Fibroblast of pulmonary artery (primary cell): ENCODE measurements around the gene ADAR.

Source experiments
- DNase-seq: peaks from one replicate; pipeline ENCODE4 v3.0.0-alpha.2; 2010; ENCODE audit warnings: low read depth
- H3K4me3 ChIP-seq: replicated peaks from 2 replicates; pipeline ENCODE4 v1.5.1; 2011; ENCODE audit warnings: low read depth, mild to moderate bottlenecking, control low read depth, low read length, moderate library complexity
- CTCF ChIP-seq: IDR thresholded peaks from 2 replicates; pipeline ENCODE4 v1.5.1; 2011; ENCODE audit warnings: mild to moderate bottlenecking, control low read depth, low read length, inconsistent platforms; ENCODE audit errors: missing control alignments

Gene ADAR

GRCh38 chr1:154571964-154572288, 36.1 kb downstream of the ADAR start:
- no peak for TF ChIP-seq CTCF
- no peak overlapping the region for H3K4me3 ChIP-seq
- DNase-seq = no peak

GRCh38 chr1:154571244-154571963, 36.6 kb downstream of the ADAR start:
- no peak for DNase-seq
- no peak for TF ChIP-seq CTCF
- H3K4me3 ChIP-seq = no peak overlapping the region

GRCh38 chr1:154568157-154568815, 39.7 kb downstream of the ADAR start:
- no peak for DNase-seq
- TF ChIP-seq CTCF = no peak
- H3K4me3 ChIP-seq = no peak overlapping the region

GRCh38 chr1:154567386-154568156, 40.4 kb downstream of the ADAR start, which contains the start of gene CHRNB2:
Gene CHRNB2 (plus strand): TSS chr1:154567778. CDS start chr1:154568045, 267 bp downstream.
- no peak within 1 kb of the TSS for H3K4me3 ChIP-seq
- peak; percentile 45 for DNase-seq

GRCh38 chr1:154565876-154566275, 42.1 kb downstream of the ADAR start:
- DNase-seq = no peak
- no peak for TF ChIP-seq CTCF
- H3K4me3 ChIP-seq = no peak overlapping the region

More at GRCh38 chr1:154567386-154568156, 40.4 kb downstream of the ADAR start, which contains the start of gene CHRNB2:
- no peak for TF ChIP-seq CTCF

GRCh38 chr1:154559466-154560044, 48.4 kb downstream of the ADAR start:
- DNase-seq = peak; percentile 96
- TF ChIP-seq CTCF = peak; percentile 97
- H3K4me3 ChIP-seq = peak overlapping the region; percentile 94
